ENCODE measurements around the gene MRPL48.

- no peak for TF ChIP-seq CTCF (IDR thresholded peaks at IDR 0.05)
- no peak for TF ChIP-seq POLR2AphosphoS5 (IDR thresholded peaks at IDR 0.05)
- TF ChIP-seq POLR2A (IDR thresholded peaks at IDR 0.05) = no peak
Measured at GRCh38 chr11:73859671-73860070, 72.0 kb downstream of the MRPL48 start.
